ENCODE data around the gene ELAPOR1. TPM values are rescaled to one million over a fixed set of nuclear protein-coding genes. Genes with fewer than 3 reads are reported as not detected.

Gene ELAPOR1
- total RNA-seq, 1 donor from 2014 or later = 0.08 TPM

- Histone ChIP-seq H3K27me3 (ENCODE audit: control insufficient read depth, insufficient read depth, low read length) (no peaks in the 10 kb centered on the region), H3K4me3 (ENCODE audit: low read depth, low read length) (no peak overlapping the region), H3K36me3 (ENCODE audit: control insufficient read depth, insufficient read depth, low read length) (no peaks in the 10 kb centered on the region)
- TF ChIP-seq CTCF (IDR thresholded peaks at IDR 0.05; ENCODE audit: insufficient read depth, low read length, poor library complexity, severe bottlenecking) = no peak
- DNase-seq (ENCODE audit: low read depth) = no peak
These were observed 9.4 kb upstream of the ELAPOR1 start for GRCh38 chr1:109104364-109105151.

- DNase-seq (ENCODE audit: low read depth) = no peak
These were observed 8.0 kb upstream of the ELAPOR1 start for GRCh38 chr1:109105881-109106280.

GRCh38 chr1:109107785-109108184 is 6.1 kb upstream of the ELAPOR1 start:
- TF ChIP-seq CTCF (IDR thresholded peaks at IDR 0.05; ENCODE audit: insufficient read depth, low read length, poor library complexity, severe bottlenecking) = no peak
- DNase-seq (ENCODE audit: low read depth) = no peak
- no peaks in the 10 kb centered on the region for H3K36me3 ChIP-seq (ENCODE audit: control insufficient read depth, insufficient read depth, low read length)

More at GRCh38 chr1:109105881-109106280, 8.0 kb upstream of the ELAPOR1 start:
- TF ChIP-seq CTCF (IDR thresholded peaks at IDR 0.05; ENCODE audit: insufficient read depth, low read length, poor library complexity, severe bottlenecking) = no peak
- Histone ChIP-seq H3K4me3 (ENCODE audit: low read depth, low read length) (no peak overlapping the region), H3K27me3 (ENCODE audit: control insufficient read depth, insufficient read depth, low read length) (peaks cover 2% of the 10 kb centered on the region), H3K36me3 (ENCODE audit: control insufficient read depth, insufficient read depth, low read length) (no peaks in the 10 kb centered on the region)

GRCh38 chr1:109109906-109110305 is 4.0 kb upstream of the ELAPOR1 start:
- H3K27me3 ChIP-seq (ENCODE audit: control insufficient read depth, insufficient read depth, low read length) = peaks cover 22% of the 10 kb centered on the region
- no peak overlapping the region for H3K4me3 ChIP-seq (ENCODE audit: low read depth, low read length)
- DNase-seq (ENCODE audit: low read depth) = no peak
- TF ChIP-seq CTCF (IDR thresholded peaks at IDR 0.05; ENCODE audit: insufficient read depth, low read length, poor library complexity, severe bottlenecking) = no peak
- no peaks in the 10 kb centered on the region for H3K36me3 ChIP-seq (ENCODE audit: control insufficient read depth, insufficient read depth, low read length)

More at GRCh38 chr1:109107785-109108184, 6.1 kb upstream of the ELAPOR1 start:
- no peak overlapping the region for H3K4me3 ChIP-seq (ENCODE audit: low read depth, low read length)
- peaks cover 4% of the 10 kb centered on the region for H3K27me3 ChIP-seq (ENCODE audit: control insufficient read depth, insufficient read depth, low read length)

- Histone ChIP-seq H3K4me3 (ENCODE audit: low read depth, low read length) (no peak overlapping the region), H3K27me3 (ENCODE audit: control insufficient read depth, insufficient read depth, low read length) (peaks cover 22% of the 10 kb centered on the region), H3K36me3 (ENCODE audit: control insufficient read depth, insufficient read depth, low read length) (no peaks in the 10 kb centered on the region)
- DNase-seq (ENCODE audit: low read depth) = no peak
- no peak for TF ChIP-seq CTCF (IDR thresholded peaks at IDR 0.05; ENCODE audit: insufficient read depth, low read length, poor library complexity, severe bottlenecking)
These were observed 2.4 kb upstream of the ELAPOR1 start for GRCh38 chr1:109111386-109112055.

All from kidney epithelial cell (primary cell).